Activated CD4-positive, CD25-positive, alpha-beta regulatory T cell treated with anti-CD3 and anti-CD28 coated beads, Interleukin-2, amount 50 U/mL, for 72 hours (primary cell): ENCODE results near the gene BLZF1.
A peak's percentile ranks its signal among the peaks of the same experiment; 100 is the strongest.
"Not testable (repeated sequence)": the region's sequence is repeated elsewhere in the genome, so short reads cannot be mapped to it uniquely, and the experiment has no call there.

Experiments
- DNase-seq: peaks from one replicate; pipeline ENCODE4 v3.0.0; 2021

BLZF1 gene

DNA sequence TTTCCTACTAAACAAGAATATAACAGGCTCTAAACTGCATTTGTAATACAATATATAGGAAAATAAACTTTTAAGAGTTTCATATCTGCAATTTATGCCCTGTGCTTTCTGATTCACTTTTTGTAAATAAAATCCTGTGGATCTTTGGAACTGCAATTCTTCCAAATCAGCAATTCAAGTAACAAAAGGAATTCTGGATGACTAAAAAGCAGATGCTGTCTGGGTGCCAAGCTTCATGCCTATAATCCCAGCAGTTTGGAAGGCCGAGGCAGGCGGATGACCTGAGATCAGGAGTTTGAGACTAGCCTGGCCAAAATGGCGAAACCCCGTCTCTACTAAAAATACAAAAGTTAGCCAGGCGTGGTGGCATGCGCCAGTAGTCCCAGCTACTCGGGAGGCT, 6.7 kb upstream of the BLZF1 start:
- DNase-seq = no peak

- DNase-seq = no peak
Measured at GRCh38 chr1:169363046-169363730, 4.8 kb upstream of the BLZF1 start.

- DNase-seq = no peak
Measured at GRCh38 chr1:169364948-169365347, 3.0 kb upstream of the BLZF1 start.

DNA sequence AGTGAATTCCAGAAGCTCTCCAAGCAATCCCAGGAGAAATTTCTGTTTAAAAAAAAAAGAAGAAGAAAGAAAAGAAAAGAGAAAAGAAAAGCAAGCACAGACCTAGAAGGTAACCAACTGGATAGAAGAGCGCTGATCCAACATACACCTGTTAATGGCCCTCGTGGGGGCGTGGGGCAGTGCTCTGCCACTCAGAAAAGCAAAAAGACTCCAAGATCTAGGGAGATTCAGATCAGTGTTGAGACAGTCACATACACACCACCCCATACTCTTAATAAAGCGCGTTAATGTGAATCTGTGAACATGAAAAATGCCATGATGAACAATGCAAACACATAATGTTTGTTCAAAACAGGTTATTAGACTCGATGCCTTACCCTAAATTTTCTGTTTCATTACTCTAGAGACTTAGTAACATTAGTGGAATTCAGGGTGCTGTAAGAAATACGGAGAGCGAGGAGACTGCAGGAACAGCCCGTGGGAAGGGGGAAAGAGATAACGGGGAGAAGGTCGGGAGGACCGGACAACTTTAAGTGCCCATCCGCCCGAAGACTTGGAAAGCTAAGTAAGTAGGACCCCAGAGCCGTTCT, 804 bp upstream of the BLZF1 start:
- DNase-seq = no peak

- DNase-seq = peak; percentile 39
Measured at GRCh38 chr1:169368406-169368769, 393 bp downstream of the BLZF1 start.

GRCh38 chr1:169371404-169371803, 3.4 kb downstream of the BLZF1 start:
- DNase-seq = no peak

- no peak for DNase-seq
Measured at GRCh38 chr1:169381162-169381561, 13.2 kb downstream of the BLZF1 start.

- no peak for DNase-seq
Measured at GRCh38 chr1:169383449-169383848, 15.5 kb downstream of the BLZF1 start.

DNA sequence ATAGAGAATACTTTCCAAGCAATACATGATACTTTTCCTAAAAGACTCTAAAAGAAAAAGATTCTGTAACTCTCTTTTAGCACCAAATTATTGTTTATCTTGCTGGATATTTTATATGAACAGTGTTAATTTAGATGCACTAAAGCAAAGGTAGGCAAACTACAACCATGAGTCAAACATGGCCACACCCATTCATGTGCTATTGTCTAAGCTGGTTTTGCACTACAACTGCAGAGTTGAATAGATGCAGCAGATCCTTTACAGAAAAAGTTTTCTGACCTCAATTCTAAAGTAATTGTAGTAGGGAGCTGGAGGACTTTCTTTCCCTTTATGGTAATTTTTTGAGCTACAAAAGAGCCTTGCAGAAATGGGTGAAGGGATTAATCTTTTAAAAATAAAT, 19.4 kb downstream of the BLZF1 start:
- no peak for DNase-seq

- DNase-seq = no peak
Measured at GRCh38 chr1:169390303-169390702, 22.3 kb downstream of the BLZF1 start.

DNA sequence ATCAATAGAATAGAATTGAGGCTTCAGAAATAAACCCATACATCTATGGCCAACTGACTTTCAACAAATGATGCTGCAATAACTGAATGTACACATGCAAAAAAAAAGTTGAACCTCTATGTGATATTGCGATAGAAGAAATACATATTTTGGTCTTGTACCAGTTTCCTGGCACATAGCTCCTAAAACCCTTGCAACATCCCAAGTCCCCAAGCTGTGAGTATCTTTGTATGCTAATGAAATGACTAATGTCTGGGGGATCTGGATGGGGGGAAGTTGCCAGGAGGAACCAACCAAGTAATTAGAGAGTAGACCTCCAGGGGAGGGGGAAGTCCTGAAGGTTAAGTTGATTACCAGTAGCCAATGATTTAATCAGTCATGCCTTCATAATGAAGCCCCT, 24.4 kb downstream of the BLZF1 start:
- DNase-seq = no peak

GRCh38 chr1:169395955-169396354, 28.0 kb downstream of the BLZF1 start:
- no peak for DNase-seq

DNA sequence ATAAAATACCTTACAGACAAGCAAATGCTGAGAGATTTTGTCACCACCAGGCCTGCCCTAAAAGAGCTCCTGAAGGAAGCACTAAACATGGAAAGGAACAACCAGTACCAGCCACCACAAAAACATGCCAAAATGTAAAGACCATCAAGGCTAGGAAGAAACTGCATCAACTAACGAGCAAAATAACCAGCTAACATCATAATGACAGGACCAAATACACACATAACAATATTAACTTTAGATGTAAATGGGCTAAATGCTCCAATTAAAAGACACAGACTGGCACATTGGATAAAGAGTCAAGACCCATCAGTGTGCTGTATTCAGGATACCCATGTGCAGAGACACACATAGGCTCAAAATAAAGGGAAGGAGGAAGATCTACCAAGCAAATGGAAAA, 34.6 kb downstream of the BLZF1 start:
- DNase-seq = not testable (repeated sequence)

DNA sequence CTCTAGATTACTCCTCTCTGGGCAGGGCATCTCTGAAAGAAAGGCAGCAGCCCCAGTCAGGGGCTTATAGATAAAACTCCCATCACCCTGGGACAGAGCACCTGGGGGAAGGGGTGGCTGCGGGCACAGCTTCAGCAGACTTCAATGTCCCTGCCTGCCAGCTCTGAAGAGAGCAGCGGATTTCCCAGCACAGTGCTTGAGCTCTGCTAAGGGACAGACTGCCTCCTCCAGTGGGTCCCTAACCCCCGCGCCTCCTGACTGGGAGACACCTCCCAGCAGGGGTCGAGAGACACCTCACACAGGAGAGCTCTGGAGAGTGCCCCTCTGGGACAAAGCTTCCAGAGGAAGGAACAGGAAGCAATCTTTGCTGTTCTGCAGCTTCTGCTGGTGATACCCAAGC, 40.3 kb downstream of the BLZF1 start:
- DNase-seq = not testable (repeated sequence)

- DNase-seq = no peak
Measured at GRCh38 chr1:169414952-169415351, 47.0 kb downstream of the BLZF1 start.

- DNase-seq = no peak
Measured at GRCh38 chr1:169421309-169421708, 53.3 kb downstream of the BLZF1 start.

- DNase-seq = no peak
Measured at GRCh38 chr1:169426174-169426705, 58.2 kb downstream of the BLZF1 start.

GRCh38 chr1:169427081-169427641, 59.2 kb downstream of the BLZF1 start, which contains the start of gene CCDC181:
Gene CCDC181, minus strand, starts transcription at chr1:169427474. Its CDS starts 2,547 bp downstream, at chr1:169424927.
- peak; percentile 63 for DNase-seq
